MCF 10A (cell line): ENCODE measurements around the gene POFUT1. TPM values are rescaled to one million over a fixed set of nuclear protein-coding genes. Genes with fewer than 3 reads are reported as not detected.

Experiments used
- BruUV-seq: library from RNA; stranded (reverse); fragments of 400-500 nt; replicated peaks from 2 replicates; lab custom pipeline; 2021; lab: Mats Ljungman, UMichigan
- CTCF ChIA-PET: fragments of 300-600 bp; sonication (Branson Sonifier 250); formaldehyde crosslinking; extraction: SDS; loops from one replicate; lab custom pipeline; 2021; ENCODE audit warnings: antibody characterized with exemption, inconsistent platforms; lab: Yijun Ruan, JAX
- POLR2A ChIA-PET: fragments of 300-600, 350-650 bp; sonication (Branson Sonifier 250); formaldehyde crosslinking; extraction: SDS; loops from one replicate; lab custom pipeline; 2020; ENCODE audit warnings: antibody characterized with exemption, inconsistent platforms; lab: Yijun Ruan, JAX
- DNase-seq: peaks from one replicate; pipeline ENCODE4 v3.0.0-alpha.2; 2018; ENCODE audit not compliant: unreplicated experiment
- H3K27ac Mint-ChIP-seq: one replicate; pipeline ENCODE4 v1.8.0; 2022; ENCODE audit warnings: mild to moderate bottlenecking, low read depth, mixed read lengths; ENCODE audit not compliant: unreplicated experiment
- H3K27me3 Mint-ChIP-seq: one replicate; pipeline ENCODE4 v1.8.0; 2022; ENCODE audit warnings: mixed read lengths; ENCODE audit not compliant: insufficient read depth, unreplicated experiment
- H3K36me3 Mint-ChIP-seq: one replicate; pipeline ENCODE4 v1.8.0; 2022; ENCODE audit warnings: mild to moderate bottlenecking, moderate library complexity, mixed read lengths; ENCODE audit not compliant: insufficient read depth, unreplicated experiment
- H3K4me1 Mint-ChIP-seq: one replicate; pipeline ENCODE4 v1.8.0; 2022; ENCODE audit warnings: mixed read lengths; ENCODE audit not compliant: insufficient read depth, unreplicated experiment
- H3K4me3 Mint-ChIP-seq: one replicate; pipeline ENCODE4 v1.8.0; 2022; ENCODE audit warnings: mild to moderate bottlenecking, moderate library complexity, mixed read lengths; ENCODE audit not compliant: unreplicated experiment
- H3K9me3 Mint-ChIP-seq: one replicate; pipeline ENCODE4 v1.8.0; 2022; ENCODE audit warnings: mixed read lengths; ENCODE audit not compliant: unreplicated experiment
- CTCF ChIP-seq: fragments of 200-600 bp; IDR thresholded peaks from one replicate; pipeline ENCODE4 v1.8.0; 2022; ENCODE audit warnings: antibody characterized with exemption, mild to moderate bottlenecking; ENCODE audit not compliant: unreplicated experiment
- intact Hi-C: fragments of 100-400 bp; cut with micrococcal nuclease; formaldehyde crosslinking; loops from 2 replicates; pipeline ENCODE4 v1.14.1; 2022
- total RNA-seq: library from RNA; stranded (reverse); gene quantifications from 2 replicates; pipeline ENCODE4 v1.2.3, GENCODE V29; 2022

Gene POFUT1
- total RNA-seq, 1 experiment from 2014 or later = 43.9 TPM

DNA sequence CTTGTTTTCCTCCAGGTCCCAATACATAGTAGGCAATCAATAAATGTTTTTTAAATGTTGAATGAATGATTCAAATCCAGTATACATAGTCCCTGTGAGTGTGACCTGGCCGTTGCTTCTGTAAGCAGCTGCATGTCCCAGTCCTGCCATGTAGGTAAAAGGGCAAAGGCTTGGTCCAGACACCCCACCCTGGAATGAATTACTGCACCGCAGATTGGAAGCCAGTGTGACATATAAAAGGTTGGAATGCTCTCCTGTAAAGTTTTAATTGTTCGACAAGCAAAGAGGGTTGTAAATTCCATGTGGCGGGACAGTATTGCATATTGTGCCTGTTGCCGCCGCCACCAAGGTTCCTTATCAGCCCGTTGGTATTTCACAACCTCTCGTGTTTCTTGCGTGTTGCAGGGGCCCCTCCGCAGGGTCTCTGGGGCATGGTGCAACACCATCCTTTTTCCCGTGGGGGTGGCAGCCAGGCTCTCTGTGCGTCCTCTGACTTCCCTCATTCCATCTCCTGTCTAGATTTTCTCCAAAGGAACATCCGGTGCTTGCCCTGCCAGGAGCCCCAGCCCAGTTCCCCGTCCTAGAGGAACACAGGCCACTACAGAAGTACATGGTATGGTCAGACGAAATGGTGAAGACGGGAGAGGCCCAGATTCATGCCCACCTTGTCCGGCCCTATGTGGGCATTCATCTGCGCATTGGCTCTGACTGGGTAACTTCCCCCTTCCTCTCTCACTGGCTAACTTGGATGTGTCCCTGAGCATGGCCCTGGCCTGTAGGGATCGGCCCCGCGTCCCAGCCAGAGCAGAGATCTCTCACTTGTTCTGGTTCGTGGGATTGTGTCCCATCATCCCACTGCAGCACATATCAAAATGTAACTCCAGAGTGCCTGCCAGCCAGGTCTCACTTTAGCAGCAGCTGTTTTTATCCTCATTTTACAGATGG is 20.3 kb downstream of the POFUT1 start:
- Mint-ChIP-seq H3K27ac (no peak overlapping the region), H3K4me1 (no peaks in the 10 kb centered on the region), H3K4me3 (no peak overlapping the region), H3K36me3 (peaks cover 69% of the 10 kb centered on the region), H3K27me3 (no peaks in the 10 kb centered on the region), H3K9me3 (no peaks in the 10 kb centered on the region)
- no peak for DNase-seq
- intact Hi-C loops = no loop called here
- ChIA-PET CTCF (no interaction called here), POLR2A (interaction anchor here (1.9 kb wide), 1 partner anchor 12 kb away, joined by 5 read pairs; no protein-coding TSS in a partner anchor)
- BruUV-seq = no TSS peak
- TF ChIP-seq CTCF = no peak

DNA sequence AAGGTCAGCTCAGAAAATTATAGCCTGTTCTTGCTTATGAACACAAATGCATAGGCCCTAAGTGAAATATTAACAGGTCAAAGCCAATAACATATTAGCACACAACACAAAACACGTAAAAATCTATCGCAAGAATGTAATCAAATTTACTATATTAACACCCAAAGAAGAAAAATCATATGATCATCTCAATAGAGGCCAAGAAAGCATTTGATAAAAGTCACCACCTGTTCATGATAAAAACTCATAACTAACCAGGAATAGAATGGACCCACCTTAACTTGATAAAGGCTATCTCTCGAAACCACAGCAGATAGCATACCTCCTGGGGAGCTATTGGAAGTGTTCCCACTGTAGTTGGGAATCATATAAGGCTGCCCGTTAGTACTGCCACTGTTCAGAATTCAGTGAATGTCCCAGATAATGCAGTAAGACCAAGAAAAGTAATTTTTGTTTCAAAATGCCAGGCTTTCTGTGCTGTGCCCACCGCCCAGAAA is 21.6 kb downstream of the POFUT1 start:
- H3K4me3 Mint-ChIP-seq = no peak overlapping the region
- intact Hi-C loops = no loop called here
- no peaks in the 10 kb centered on the region for H3K9me3 Mint-ChIP-seq
- peaks cover 71% of the 10 kb centered on the region for H3K36me3 Mint-ChIP-seq
- H3K27me3 Mint-ChIP-seq = no peaks in the 10 kb centered on the region
- no peak overlapping the region for H3K27ac Mint-ChIP-seq
- ChIA-PET POLR2A (interaction anchor here (0.6 to 1.5 kb wide), 2 partner anchors 13 to 728 kb away, joined by 3 read pairs; no protein-coding TSS in a partner anchor), CTCF (interaction anchor here (0.7 to 0.9 kb wide), 3 partner anchors 12 to 1147 kb away, joined by 3 to 4 read pairs (median 3); no protein-coding TSS in a partner anchor)
- TF ChIP-seq CTCF = no peak
- H3K4me1 Mint-ChIP-seq = no peaks in the 10 kb centered on the region
- no peak for DNase-seq
- no TSS peak for BruUV-seq

GRCh38 chr20:32230707-32231106 is 23.0 kb downstream of the POFUT1 start:
- no TSS peak for BruUV-seq
- H3K4me1 Mint-ChIP-seq = no peaks in the 10 kb centered on the region
- no peak for TF ChIP-seq CTCF
- intact Hi-C loops = no loop called here
- H3K27me3 Mint-ChIP-seq = no peaks in the 10 kb centered on the region
- H3K4me3 Mint-ChIP-seq = no peak overlapping the region
- ChIA-PET POLR2A (interaction anchor here (0.6 kb wide), 2 partner anchors 27 to 517 kb away, joined by 3 to 4 read pairs; no protein-coding TSS in a partner anchor), CTCF (interaction anchor here (0.6 to 1.0 kb wide), 3 partner anchors 8 to 420 kb away, joined by 3 to 4 read pairs (median 4); no protein-coding TSS in a partner anchor)
- H3K27ac Mint-ChIP-seq = no peak overlapping the region
- no peaks in the 10 kb centered on the region for H3K9me3 Mint-ChIP-seq
- DNase-seq = no peak
- peaks cover 79% of the 10 kb centered on the region for H3K36me3 Mint-ChIP-seq

GRCh38 chr20:32231245-32231644 is 23.6 kb downstream of the POFUT1 start:
- H3K4me1 Mint-ChIP-seq = no peaks in the 10 kb centered on the region
- CTCF ChIA-PET = interaction anchor here (0.6 to 1.0 kb wide), 2 partner anchors 80 to 420 kb away, joined by 3 to 4 read pairs; no protein-coding TSS in a partner anchor
- peaks cover 83% of the 10 kb centered on the region for H3K36me3 Mint-ChIP-seq

More at GRCh38 chr20:32231245-32231644, 23.6 kb downstream of the POFUT1 start:
- H3K27me3 Mint-ChIP-seq = no peaks in the 10 kb centered on the region
- POLR2A ChIA-PET = interaction anchor here (0.6 to 1.8 kb wide), 3 partner anchors 10 to 518 kb away, joined by 3 to 6 read pairs (median 4); no protein-coding TSS in a partner anchor
- intact Hi-C loops = no loop called here
- no peak for DNase-seq
- H3K9me3 Mint-ChIP-seq = no peaks in the 10 kb centered on the region
- no peak overlapping the region for H3K27ac Mint-ChIP-seq
- H3K4me3 Mint-ChIP-seq = no peak overlapping the region
- TF ChIP-seq CTCF = no peak
- BruUV-seq = no TSS peak
